MM.1S (cell line): ENCODE results near the gene TMEM161A.

Experiments
- EZH2 ChIP-seq: fragments of 300-600 bp; sonication (generic); optimal IDR thresholded peaks from 2 replicates; pipeline ENCODE3; 2017; ENCODE audit warnings: low read depth, mild to moderate bottlenecking, antibody characterized with exemption, low read length, mixed read lengths
- EZH2phosphoT487 ChIP-seq: fragments of 300-600 bp; sonication (generic); IDR thresholded peaks from 2 replicates; pipeline ENCODE4 v1.6.1; 2018; ENCODE audit warnings: antibody characterized with exemption, low read length
- TF ChIP-seq, protein P1 (sequence below): fragments of 300-600 bp; sonication (generic); IDR thresholded peaks from 2 replicates; pipeline ENCODE4 v1.5.1; 2016; ENCODE audit warnings: antibody characterized with exemption, low read length, mixed read lengths

DNA sequence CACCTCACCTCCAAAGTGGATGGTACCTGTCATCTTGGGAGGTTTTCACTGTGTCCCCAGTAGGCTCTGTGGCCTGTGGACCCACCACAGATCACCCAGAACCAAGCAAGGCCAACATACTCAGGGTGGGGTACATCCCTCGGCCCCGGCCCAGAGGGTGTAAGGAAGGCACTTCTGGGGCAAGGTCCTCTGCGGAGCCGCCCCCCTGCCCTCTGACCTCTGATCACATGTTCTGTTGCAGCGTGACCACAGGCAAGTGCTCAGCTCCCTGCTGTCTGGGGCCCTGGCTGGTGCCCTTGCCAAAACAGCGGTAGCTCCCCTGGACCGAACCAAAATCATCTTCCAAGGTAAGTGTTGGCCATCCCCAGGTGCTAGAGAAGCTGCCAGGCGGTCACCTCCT lies 36.7 kb downstream of the TMEM161A start:
- TF ChIP-seq, protein P1, sequence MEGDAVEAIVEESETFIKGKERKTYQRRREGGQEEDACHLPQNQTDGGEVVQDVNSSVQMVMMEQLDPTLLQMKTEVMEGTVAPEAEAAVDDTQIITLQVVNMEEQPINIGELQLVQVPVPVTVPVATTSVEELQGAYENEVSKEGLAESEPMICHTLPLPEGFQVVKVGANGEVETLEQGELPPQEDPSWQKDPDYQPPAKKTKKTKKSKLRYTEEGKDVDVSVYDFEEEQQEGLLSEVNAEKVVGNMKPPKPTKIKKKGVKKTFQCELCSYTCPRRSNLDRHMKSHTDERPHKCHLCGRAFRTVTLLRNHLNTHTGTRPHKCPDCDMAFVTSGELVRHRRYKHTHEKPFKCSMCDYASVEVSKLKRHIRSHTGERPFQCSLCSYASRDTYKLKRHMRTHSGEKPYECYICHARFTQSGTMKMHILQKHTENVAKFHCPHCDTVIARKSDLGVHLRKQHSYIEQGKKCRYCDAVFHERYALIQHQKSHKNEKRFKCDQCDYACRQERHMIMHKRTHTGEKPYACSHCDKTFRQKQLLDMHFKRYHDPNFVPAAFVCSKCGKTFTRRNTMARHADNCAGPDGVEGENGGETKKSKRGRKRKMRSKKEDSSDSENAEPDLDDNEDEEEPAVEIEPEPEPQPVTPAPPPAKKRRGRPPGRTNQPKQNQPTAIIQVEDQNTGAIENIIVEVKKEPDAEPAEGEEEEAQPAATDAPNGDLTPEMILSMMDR, result no peak
- TF ChIP-seq EZH2 (no peak), EZH2phosphoT487 (no peak)
